Measurements from ENCODE around the gene TTC38.

The TTC38 gene

DNA sequence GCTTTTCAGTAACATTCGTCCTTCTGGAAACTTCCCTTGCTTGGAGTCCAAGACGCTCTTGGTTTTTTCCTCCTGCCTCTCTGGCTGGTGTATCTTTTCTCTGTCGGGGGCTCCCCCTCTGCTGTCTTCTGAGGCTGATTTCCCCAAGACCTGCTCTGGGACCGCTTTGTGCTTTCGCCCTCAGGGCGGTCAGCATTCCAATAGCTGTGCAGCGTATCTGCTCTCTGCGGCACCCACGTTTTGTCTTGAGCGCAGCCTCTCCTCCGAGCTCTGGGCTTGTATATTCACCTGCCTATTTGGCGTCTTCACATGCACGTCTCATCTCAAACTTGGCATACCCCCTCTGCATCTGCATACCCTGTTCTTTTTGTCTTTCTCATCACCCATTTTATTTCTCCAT lies 31.3 kb downstream of the TTC38 start:
- TF ChIP-seq, protein P1, sequence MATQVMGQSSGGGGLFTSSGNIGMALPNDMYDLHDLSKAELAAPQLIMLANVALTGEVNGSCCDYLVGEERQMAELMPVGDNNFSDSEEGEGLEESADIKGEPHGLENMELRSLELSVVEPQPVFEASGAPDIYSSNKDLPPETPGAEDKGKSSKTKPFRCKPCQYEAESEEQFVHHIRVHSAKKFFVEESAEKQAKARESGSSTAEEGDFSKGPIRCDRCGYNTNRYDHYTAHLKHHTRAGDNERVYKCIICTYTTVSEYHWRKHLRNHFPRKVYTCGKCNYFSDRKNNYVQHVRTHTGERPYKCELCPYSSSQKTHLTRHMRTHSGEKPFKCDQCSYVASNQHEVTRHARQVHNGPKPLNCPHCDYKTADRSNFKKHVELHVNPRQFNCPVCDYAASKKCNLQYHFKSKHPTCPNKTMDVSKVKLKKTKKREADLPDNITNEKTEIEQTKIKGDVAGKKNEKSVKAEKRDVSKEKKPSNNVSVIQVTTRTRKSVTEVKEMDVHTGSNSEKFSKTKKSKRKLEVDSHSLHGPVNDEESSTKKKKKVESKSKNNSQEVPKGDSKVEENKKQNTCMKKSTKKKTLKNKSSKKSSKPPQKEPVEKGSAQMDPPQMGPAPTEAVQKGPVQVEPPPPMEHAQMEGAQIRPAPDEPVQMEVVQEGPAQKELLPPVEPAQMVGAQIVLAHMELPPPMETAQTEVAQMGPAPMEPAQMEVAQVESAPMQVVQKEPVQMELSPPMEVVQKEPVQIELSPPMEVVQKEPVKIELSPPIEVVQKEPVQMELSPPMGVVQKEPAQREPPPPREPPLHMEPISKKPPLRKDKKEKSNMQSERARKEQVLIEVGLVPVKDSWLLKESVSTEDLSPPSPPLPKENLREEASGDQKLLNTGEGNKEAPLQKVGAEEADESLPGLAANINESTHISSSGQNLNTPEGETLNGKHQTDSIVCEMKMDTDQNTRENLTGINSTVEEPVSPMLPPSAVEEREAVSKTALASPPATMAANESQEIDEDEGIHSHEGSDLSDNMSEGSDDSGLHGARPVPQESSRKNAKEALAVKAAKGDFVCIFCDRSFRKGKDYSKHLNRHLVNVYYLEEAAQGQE (IDR thresholded peaks at IDR 0.05; ENCODE audit: insufficient replicate concordance, low read depth) = no peak
- TF ChIP-seq GABPA (IDR thresholded peaks at IDR 0.05; ENCODE audit: low read depth) = no peak
- no peak for TF ChIP-seq SPI1 (IDR thresholded peaks at IDR 0.05; ENCODE audit: borderline replicate concordance, low read depth)
- no peak for TF ChIP-seq POLR2AphosphoS5 (IDR thresholded peaks at IDR 0.05; ENCODE audit: low read depth)
- TF ChIP-seq, protein P2, sequence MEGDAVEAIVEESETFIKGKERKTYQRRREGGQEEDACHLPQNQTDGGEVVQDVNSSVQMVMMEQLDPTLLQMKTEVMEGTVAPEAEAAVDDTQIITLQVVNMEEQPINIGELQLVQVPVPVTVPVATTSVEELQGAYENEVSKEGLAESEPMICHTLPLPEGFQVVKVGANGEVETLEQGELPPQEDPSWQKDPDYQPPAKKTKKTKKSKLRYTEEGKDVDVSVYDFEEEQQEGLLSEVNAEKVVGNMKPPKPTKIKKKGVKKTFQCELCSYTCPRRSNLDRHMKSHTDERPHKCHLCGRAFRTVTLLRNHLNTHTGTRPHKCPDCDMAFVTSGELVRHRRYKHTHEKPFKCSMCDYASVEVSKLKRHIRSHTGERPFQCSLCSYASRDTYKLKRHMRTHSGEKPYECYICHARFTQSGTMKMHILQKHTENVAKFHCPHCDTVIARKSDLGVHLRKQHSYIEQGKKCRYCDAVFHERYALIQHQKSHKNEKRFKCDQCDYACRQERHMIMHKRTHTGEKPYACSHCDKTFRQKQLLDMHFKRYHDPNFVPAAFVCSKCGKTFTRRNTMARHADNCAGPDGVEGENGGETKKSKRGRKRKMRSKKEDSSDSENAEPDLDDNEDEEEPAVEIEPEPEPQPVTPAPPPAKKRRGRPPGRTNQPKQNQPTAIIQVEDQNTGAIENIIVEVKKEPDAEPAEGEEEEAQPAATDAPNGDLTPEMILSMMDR (IDR thresholded peaks at IDR 0.05; ENCODE audit: insufficient read depth, low read length) = no peak
- no peak overlapping the region for H3K4me3 ChIP-seq (replicated peaks; ENCODE audit: insufficient read depth, low read length)

DNA sequence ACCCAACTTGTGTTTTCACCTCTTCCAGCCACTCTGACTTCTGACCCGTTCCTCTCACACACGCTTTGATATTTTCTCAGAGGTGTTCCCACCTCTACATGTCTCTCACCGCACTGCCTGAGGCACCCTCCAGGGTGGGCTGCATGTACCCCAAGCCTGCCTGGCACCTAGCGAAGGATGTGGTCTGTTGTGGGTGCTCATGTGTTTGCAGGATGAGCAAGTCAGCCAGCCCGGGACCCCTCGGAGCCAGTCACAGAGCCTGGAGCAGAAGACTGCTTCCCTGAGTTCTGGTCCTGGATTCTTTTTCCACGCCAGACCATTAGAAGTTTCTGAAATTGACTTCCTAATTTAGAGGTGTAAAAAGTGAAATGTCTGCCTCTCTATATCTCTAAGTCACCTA lies 32.7 kb downstream of the TTC38 start:
- TF ChIP-seq, protein P1 (IDR thresholded peaks at IDR 0.05; ENCODE audit: insufficient replicate concordance, low read depth) = no peak
- TF ChIP-seq, protein P2 (IDR thresholded peaks at IDR 0.05; ENCODE audit: insufficient read depth, low read length) = no peak
- TF ChIP-seq GABPA (IDR thresholded peaks at IDR 0.05; ENCODE audit: low read depth) (no peak), SPI1 (IDR thresholded peaks at IDR 0.05; ENCODE audit: borderline replicate concordance, low read depth) (no peak), POLR2AphosphoS5 (IDR thresholded peaks at IDR 0.05; ENCODE audit: low read depth) (no peak)
- DNase-seq (ENCODE audit: low read depth in 1 of 2, low spot score in 1 of 2) = no peak
- H3K4me3 ChIP-seq (replicated peaks; ENCODE audit: insufficient read depth, low read length) = no peak overlapping the region
- no peaks in the 10 kb centered on the region for H3K27me3 ChIP-seq (ENCODE audit: insufficient read depth, poor library complexity, severe bottlenecking)
- no peak overlapping the region for H3K27ac ChIP-seq (replicated peaks)

More for the DNA sequence above, 31.3 kb downstream of the TTC38 start:
- H3K27ac ChIP-seq (replicated peaks) = no peak overlapping the region
- no peak for DNase-seq (ENCODE audit: low read depth in 1 of 2, low spot score in 1 of 2)
- no peaks in the 10 kb centered on the region for H3K27me3 ChIP-seq (ENCODE audit: insufficient read depth, poor library complexity, severe bottlenecking)

DNA sequence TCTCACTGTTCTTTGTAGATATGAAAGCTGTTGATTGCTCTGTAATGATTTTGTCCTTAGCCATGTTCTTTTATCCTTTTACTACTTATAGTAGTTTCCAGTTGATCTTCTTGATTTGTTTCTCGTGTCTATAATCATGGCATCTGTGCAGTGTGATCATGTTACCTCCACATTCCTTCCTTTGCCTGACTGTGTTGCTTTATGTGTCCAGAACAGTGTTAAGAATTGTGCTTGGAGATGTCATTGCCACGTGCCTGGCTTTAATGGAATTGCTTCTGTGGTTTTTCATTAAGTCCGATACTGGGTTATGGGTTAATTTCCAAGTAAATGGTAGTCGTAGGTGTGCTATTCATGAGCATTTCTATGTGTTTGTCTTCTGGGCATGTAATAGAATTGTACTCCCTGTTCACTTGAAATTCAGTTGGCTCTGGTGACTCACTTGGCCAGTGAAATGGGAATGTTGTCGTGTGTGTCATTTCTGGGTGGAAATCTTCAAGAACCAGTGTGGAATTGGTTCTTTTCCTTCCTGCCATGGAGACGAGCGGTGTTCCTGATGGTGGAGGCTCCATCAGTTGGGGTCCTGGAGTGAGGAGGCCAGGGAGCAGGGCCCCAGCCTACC lies 35.6 kb downstream of the TTC38 start:
- no peak for DNase-seq (ENCODE audit: low read depth in 1 of 2, low spot score in 1 of 2)
- no peak overlapping the region for H3K4me3 ChIP-seq (replicated peaks; ENCODE audit: insufficient read depth, low read length)
- H3K27ac ChIP-seq (replicated peaks) = no peak overlapping the region
- TF ChIP-seq POLR2AphosphoS5 (IDR thresholded peaks at IDR 0.05; ENCODE audit: low read depth) (no peak), SPI1 (IDR thresholded peaks at IDR 0.05; ENCODE audit: borderline replicate concordance, low read depth) (no peak), GABPA (IDR thresholded peaks at IDR 0.05; ENCODE audit: low read depth) (no peak)
- TF ChIP-seq, protein P2 (IDR thresholded peaks at IDR 0.05; ENCODE audit: insufficient read depth, low read length) = no peak
- TF ChIP-seq, protein P1 (IDR thresholded peaks at IDR 0.05; ENCODE audit: insufficient replicate concordance, low read depth) = no peak
- H3K27me3 ChIP-seq (ENCODE audit: insufficient read depth, poor library complexity, severe bottlenecking) = no peaks in the 10 kb centered on the region

All from HL-60 (cell line).